AG04450 (cell line): ENCODE measurements around the gene RHOC. TPM values are rescaled to one million over a fixed set of nuclear protein-coding genes. Genes with fewer than 3 reads are reported as not detected.

ENCODE experiments used
- CTCF ChIA-PET: fragments of 300-600, 350-600 bp; formaldehyde crosslinking; extraction: SDS; loops from one replicate; lab custom pipeline; 2022; ENCODE audit warnings: antibody characterized with exemption, inconsistent platforms; lab: Charles Lee
- POLR2A ChIA-PET: fragments of 350-600 bp; formaldehyde crosslinking; extraction: SDS; loops from one replicate; lab custom pipeline; 2021; ENCODE audit warnings: antibody characterized with exemption, inconsistent platforms; lab: Yijun Ruan, JAX
- DNase-seq: peaks from one replicate; pipeline ENCODE4 v3.0.0-alpha.2; 2011; ENCODE audit warnings: low read depth, low spot score
- H3K27ac ChIP-seq: one replicate; pipeline ENCODE4 v1.5.1; 2012; ENCODE audit warnings: low read depth, low read length, control low read depth
- H3K27me3 ChIP-seq: one replicate; pipeline ENCODE4 v1.6.0; 2012; ENCODE audit warnings: low read length; ENCODE audit not compliant: control insufficient read depth, insufficient read depth
- H3K4me3 ChIP-seq: 2 replicates; pipeline ENCODE4 v1.5.1; 2011; ENCODE audit warnings: mild to moderate bottlenecking, low read depth, low read length, control low read depth
- H3K9me3 ChIP-seq: 2 replicates; pipeline ENCODE4 v1.5.1; 2012; ENCODE audit warnings: low read length; ENCODE audit not compliant: control insufficient read depth, insufficient read depth
- polyA plus RNA-seq: library from polyadenylated mRNA; depleted of rRNA; stranded (reverse); fragments of >200 nt; gene quantifications from 2 replicates; pipeline ENCODE4 v1.2.3, GENCODE V29; 2011
- TF ChIP-seq, protein P1 (sequence below): IDR thresholded peaks from 2 replicates; pipeline ENCODE4 v1.5.1; 2011; ENCODE audit warnings: low read depth, low read length, control low read depth, inconsistent platforms

RHOC gene
- polyA plus RNA-seq, 1 experiment: 574 TPM

DNA sequence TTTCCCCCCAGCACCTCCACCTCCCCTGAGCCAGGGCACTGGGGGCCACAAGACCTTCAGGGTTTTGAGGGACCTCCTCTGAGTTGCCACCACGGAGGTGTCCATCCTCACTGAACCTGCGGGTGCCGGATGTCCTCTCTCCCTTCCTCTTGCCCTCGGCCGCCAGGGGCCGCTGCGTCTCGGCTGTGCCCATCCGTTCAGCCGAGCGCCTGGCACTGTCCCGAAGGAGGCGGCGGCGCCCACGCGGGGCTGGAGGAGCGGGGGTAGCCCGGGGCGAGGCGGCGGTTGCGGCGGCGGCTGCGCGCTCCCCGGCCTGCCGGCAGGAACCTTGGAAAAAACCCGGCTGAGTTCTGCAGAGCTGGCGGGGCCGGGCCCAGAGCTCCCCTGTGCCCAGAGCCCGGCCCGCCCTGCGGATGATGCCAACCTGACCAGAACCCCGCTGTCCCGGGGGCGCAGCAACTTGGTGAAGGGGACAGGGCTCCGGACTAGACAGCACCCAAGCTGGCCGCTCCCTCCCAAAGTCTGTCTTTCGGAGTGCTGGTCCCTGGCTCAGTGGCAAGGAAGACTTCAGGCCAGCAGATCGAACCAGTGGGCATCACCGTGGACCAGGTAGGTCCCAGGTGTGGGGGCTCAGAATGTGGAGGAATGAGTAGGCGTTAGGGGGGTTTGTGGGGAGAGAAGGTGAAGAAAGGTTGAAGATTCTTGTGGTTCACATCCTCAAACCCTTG lies 11.9 kb upstream of the RHOC start:
- Histone ChIP-seq H3K27ac (no peak overlapping the region), H3K4me3 (peak overlapping the region; percentile 17; the same call in 1 of the 2 replicates), H3K9me3 (no peaks in the 10 kb centered on the region; the same call in 1 of the 2 replicates), H3K27me3 (peaks cover 3% of the 10 kb centered on the region)
- ChIA-PET POLR2A (no interaction called here), CTCF (interaction anchor here (0.5 to 12.0 kb wide), 49 partner anchors 8 to 1071 kb away, joined by 3 to 515 read pairs (median 4); partner anchors contain the start of genes LRIG2 and SLC16A1)
- TF ChIP-seq, protein P1, sequence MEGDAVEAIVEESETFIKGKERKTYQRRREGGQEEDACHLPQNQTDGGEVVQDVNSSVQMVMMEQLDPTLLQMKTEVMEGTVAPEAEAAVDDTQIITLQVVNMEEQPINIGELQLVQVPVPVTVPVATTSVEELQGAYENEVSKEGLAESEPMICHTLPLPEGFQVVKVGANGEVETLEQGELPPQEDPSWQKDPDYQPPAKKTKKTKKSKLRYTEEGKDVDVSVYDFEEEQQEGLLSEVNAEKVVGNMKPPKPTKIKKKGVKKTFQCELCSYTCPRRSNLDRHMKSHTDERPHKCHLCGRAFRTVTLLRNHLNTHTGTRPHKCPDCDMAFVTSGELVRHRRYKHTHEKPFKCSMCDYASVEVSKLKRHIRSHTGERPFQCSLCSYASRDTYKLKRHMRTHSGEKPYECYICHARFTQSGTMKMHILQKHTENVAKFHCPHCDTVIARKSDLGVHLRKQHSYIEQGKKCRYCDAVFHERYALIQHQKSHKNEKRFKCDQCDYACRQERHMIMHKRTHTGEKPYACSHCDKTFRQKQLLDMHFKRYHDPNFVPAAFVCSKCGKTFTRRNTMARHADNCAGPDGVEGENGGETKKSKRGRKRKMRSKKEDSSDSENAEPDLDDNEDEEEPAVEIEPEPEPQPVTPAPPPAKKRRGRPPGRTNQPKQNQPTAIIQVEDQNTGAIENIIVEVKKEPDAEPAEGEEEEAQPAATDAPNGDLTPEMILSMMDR: peak; percentile 82
- DNase-seq: no peak

DNA sequence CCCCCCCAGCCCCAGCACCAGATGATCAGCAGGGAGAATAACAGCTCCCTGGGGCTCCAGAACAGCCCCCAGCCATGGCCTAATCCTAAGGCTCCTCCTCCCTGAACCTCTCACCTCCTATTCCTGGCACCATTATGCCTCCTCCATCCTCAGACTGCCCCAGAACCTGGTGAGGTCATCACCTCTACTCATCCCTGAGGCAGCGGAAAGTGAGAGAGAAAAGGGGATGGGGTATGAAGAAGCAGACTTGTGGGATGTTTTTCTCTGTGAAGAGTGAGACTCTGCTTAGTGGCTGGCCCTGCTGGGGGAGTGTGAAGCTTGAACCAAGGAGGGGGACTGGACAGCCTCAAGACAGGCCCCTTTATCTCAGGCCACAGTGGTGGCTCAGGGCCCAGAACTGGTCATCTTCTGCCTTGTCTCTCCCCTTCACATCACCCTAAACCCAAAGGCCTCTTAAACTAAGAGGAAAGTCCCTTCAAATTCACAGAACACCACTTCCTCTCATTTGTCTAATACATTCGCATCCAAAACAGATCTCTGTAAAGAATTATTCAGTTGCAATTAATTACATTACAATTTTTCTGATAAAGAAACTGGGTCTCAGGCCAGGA lies 10.4 kb upstream of the RHOC start:
- POLR2A ChIA-PET: interaction anchor here (0.9 kb wide), 1 partner anchor 9 kb away, joined by 4 read pairs; no protein-coding TSS in a partner anchor
- CTCF ChIA-PET: interaction anchor here (0.6 to 12.0 kb wide), 21 partner anchors 9 to 1036 kb away, joined by 3 to 515 read pairs (median 16); partner anchors contain the start of genes LRIG2 and RHOC
- DNase-seq: no peak
- TF ChIP-seq, protein P1: no peak
- no peak overlapping the region for H3K4me3 ChIP-seq
- H3K9me3 ChIP-seq: no peaks in the 10 kb centered on the region; the same call in 1 of the 2 replicates
- peaks cover 3% of the 10 kb centered on the region for H3K27me3 ChIP-seq
- no peak overlapping the region for H3K27ac ChIP-seq

DNA sequence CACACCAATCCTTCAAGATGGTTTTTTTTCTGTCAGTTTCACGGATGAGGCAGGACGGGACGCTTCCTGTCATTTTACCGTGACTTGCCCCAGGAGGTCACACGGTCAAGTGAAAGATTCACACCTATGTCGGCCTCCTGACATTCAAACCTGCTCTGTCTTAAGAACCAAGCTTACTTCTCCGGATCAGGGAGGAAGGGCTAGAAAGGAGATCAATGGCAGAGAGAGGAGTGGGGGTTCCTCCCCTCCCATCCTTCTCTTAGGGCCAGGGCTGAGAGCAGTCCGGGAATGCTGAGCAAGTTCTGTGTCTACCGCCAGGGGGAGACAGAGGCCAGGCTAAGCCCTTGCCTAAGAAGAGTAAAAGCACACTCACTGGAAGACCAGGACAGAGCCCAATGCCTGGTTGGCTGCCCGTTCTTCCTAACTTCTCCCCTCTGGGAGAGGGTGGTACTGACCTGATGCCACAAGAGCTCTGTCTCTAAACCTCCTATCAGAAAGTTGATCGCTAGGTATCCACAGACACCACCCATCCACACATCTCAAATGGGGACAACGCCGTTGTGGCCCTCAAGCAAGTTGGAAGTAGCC lies 9.3 kb upstream of the RHOC start:
- peaks cover 3% of the 10 kb centered on the region for H3K27me3 ChIP-seq
- H3K27ac ChIP-seq: no peak overlapping the region
- POLR2A ChIA-PET: interaction anchor here (0.9 to 1.5 kb wide), 3 partner anchors 8 to 357 kb away, joined by 3 to 8 read pairs (median 4); partner anchors contain the start of gene LRIG2
- DNase-seq: peak; percentile 81
- CTCF ChIA-PET: interaction anchor here (0.5 to 12.0 kb wide), 67 partner anchors 9 to 1215 kb away, joined by 3 to 515 read pairs (median 5); partner anchors contain the start of genes CAPZA1, LRIG2, RHOC and SLC16A1
- TF ChIP-seq, protein P1: peak; percentile 95
- H3K9me3 ChIP-seq: no peaks in the 10 kb centered on the region; the same call in 1 of the 2 replicates
- peak overlapping the region; percentile 68 for H3K4me3 ChIP-seq

DNA sequence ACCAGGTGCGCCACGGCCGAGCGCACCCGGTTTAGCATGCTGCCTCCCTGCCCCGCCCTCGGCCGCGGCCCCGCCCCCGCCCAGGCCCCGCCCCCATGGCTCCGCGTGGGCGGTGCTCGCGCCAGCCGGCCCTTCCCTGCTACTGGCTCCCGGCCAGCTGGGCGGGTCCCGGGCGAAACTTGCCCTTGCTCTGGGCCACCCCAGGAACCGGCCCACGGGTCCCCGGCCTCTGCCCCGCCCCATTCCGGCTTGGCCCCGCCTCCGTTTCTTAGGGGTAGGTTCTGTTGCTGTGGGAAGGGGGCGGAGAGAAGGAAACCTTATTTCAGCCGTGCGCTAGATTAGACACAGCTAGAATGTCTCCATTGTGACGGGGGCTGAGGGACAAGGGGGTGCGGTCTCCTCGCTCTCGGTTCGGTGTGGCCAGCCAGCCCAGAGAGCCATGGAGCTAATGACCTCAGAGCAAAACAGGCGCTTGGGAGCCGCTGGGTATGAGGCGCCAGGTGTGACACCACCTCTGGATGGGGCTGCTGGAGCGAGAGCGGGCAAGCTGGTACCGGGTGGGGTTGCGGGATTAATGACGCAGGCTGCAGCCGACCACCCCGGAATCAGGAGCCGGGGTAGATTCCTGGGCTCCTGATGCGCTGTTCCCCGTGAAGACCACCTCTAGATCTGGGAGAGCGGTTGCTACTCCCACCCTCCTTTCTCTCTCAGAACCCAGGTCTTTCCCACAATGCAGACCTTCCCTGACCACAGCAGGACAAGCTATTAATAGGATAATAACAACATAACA lies 8.5 kb upstream of the RHOC start, which contains the start of gene PPM1J:
PPM1J (minus strand) TSS at position 69 of the 790 bp plus-strand sequence; CDS start at position 38, 31 bp downstream.
- DNase-seq: peak; percentile 70
- Histone ChIP-seq H3K27me3 (peaks cover 3% of the 10 kb centered on the region), H3K9me3 (no peaks in the 10 kb centered on the region; the same call in 1 of the 2 replicates), H3K4me3 (peak within 1 kb of the TSS; percentile 68), H3K27ac (peak within 1 kb of the TSS; percentile 39)
- POLR2A ChIA-PET: interaction anchor here (0.6 to 1.5 kb wide), 10 partner anchors 11 to 358 kb away, joined by 3 to 9 read pairs (median 4); partner anchors contain the start of genes LRIG2, MOV10 and SLC16A1
- TF ChIP-seq, protein P1: no peak
- CTCF ChIA-PET: interaction anchor here (0.6 to 12.0 kb wide), 59 partner anchors 8 to 1215 kb away, joined by 3 to 515 read pairs (median 5); partner anchors contain the start of genes CAPZA1, LRIG2, RHOC and SLC16A1
